Activated T-helper 9 cell treated with anti-CD3 and anti-CD28 coated beads, Interleukin-2, amount 50 U/mL, for 16 hours (primary cell): Measurements from ENCODE around the gene CMTM5.

Experiments used
- DNase-seq: peaks from one replicate; pipeline ENCODE4 v3.0.0-alpha.2; 2020; ENCODE audit warnings: low read depth

The CMTM5 gene

GRCh38 chr14:23358042-23358441 lies 18.8 kb upstream of the CMTM5 start:
- DNase-seq: no peak

- no peak for DNase-seq
These were observed 18.2 kb upstream of the CMTM5 start for GRCh38 chr14:23358553-23359166.

- DNase-seq: no peak
These were observed 17.6 kb upstream of the CMTM5 start for GRCh38 chr14:23359167-23359626.

GRCh38 chr14:23359722-23360447 lies 17.0 kb upstream of the CMTM5 start:
- DNase-seq: no peak

GRCh38 chr14:23360496-23360895 lies 16.4 kb upstream of the CMTM5 start:
- no peak for DNase-seq

GRCh38 chr14:23361320-23361719 lies 15.5 kb upstream of the CMTM5 start:
- DNase-seq: no peak

- no peak for DNase-seq
These were observed 15.1 kb upstream of the CMTM5 start for GRCh38 chr14:23361763-23362162.

- no peak for DNase-seq
These were observed 14.6 kb upstream of the CMTM5 start for GRCh38 chr14:23362200-23362599.

GRCh38 chr14:23364164-23365035 lies 12.4 kb upstream of the CMTM5 start:
- no peak for DNase-seq

- no peak for DNase-seq
These were observed 11.7 kb upstream of the CMTM5 start, which contains the start of gene EFS for GRCh38 chr14:23365036-23365731. Gene EFS (minus strand): TSS chr14:23365172. CDS start chr14:23365025, 147 bp downstream.

- DNase-seq: no peak
These were observed 11.0 kb upstream of the CMTM5 start for GRCh38 chr14:23365732-23366425.

GRCh38 chr14:23366426-23366921 lies 10.4 kb upstream of the CMTM5 start:
- DNase-seq: no peak

- no peak for DNase-seq
These were observed 6.6 kb upstream of the CMTM5 start for GRCh38 chr14:23370221-23370620.

- no peak for DNase-seq
These were observed 5.0 kb upstream of the CMTM5 start for GRCh38 chr14:23371865-23372264.

- DNase-seq: no peak
These were observed 4.3 kb upstream of the CMTM5 start, which contains the start of gene IL25 for GRCh38 chr14:23372509-23372908. Gene IL25 (plus strand): TSS chr14:23372809.

- DNase-seq: no peak
These were observed 3.8 kb upstream of the CMTM5 start for GRCh38 chr14:23373041-23373440.

GRCh38 chr14:23375527-23376251 lies 1.2 kb upstream of the CMTM5 start:
- DNase-seq: no peak

GRCh38 chr14:23377198-23377550 lies 328 bp downstream of the CMTM5 start:
- no peak for DNase-seq

GRCh38 chr14:23377573-23378563 lies 1.0 kb downstream of the CMTM5 start:
- DNase-seq: no peak
